HG02981 (cell line): Measurements from ENCODE around the gene HOTAIR.

ENCODE experiments used
- ATAC-seq: cut with Tn5 transposase; IDR thresholded peaks from one replicate; pipeline ENCODE4 v1.9.1; 2021; ENCODE audit warnings: mild to moderate bottlenecking, moderate library complexity; ENCODE audit not compliant: unreplicated experiment

The HOTAIR gene

DNA sequence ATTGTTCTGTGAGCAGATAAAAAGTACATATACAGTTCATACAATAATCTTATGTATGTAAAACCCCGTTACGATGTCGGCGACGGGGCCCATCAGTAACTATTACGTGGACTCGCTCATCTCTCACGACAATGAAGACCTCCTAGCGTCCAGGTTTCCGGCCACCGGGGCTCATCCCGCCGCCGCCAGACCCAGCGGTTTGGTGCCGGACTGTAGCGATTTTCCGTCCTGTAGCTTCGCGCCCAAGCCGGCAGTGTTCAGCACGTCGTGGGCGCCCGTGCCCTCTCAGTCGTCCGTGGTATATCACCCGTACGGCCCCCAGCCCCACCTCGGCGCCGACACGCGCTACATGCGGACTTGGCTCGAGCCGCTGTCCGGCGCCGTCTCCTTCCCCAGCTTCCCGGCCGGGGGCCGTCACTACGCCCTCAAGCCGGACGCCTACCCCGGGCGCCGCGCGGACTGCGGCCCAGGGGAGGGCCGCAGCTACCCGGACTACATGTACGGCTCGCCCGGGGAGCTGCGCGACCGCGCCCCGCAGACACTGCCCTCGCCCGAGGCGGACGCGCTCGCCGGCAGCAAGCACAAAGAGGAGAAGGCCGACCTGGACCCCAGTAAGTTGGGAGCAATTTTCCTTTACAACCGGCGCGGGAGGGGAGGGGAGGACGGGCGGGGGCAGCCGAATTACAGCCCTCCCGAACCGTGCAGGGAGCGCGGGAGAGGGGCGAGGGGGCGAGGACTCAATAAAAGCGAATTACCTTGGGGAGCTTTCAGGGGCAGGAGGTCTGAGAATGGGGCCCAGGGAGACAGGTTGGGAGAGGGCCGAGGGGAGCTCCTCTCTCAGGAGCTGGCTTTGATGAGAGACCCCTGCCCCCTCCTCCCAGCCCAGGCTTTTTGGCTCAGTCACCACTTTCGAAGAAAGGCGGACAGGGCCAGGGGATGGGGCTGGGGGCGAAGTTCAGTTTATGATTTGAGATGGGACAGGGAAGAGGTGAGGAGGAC lies 25.7 kb upstream of the HOTAIR start, which contains the start of gene HOXC9:
Gene HOXC9 (plus strand): TSS at position 46 of the 999 bp plus-strand sequence. CDS start 28 bp downstream, at position 74.
- no peak for ATAC-seq

DNA sequence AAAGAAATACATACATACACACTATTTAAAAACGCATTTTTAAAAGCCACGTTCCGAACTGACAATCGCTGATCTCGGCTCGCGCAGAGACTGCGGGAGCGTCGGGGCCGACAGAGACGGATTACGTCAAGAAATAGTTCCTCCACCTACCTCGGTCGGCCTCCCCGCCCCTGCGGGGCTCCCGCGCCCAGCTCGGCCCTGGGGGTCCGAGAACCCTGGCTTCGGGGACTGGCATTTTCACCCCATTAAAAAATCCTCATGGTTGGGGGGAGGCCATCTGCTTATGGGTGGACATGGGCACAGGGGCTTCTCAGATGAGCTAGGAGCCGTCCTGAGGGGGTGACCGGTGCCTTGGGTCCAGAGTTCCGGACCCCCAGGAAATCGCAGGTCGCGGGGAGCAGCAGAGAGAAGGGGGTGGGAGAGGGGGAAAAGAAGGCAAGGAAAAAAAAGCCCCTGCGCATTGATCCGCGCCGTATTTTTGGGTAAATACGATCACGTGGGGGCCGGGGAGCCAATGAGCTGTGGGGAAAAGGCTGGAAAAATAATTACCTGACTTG lies 24.9 kb upstream of the HOTAIR start:
- no peak for ATAC-seq

DNA sequence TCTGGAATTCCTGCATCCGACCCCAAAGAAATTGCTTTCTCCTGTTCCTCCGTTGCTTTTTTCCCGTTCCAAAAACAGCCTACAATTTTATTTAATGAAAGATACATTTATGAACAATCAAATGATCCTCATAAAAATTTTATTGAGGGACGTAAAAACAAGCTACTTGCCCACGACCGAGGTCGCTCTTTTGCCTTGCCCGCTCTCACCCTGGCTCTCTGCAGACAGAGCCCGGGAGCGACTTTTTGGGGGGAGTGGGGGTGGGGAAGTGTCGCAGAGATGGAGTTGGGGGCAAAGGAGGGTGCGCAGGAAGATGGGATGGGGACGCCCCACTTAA lies 24.1 kb upstream of the HOTAIR start:
- no peak for ATAC-seq

DNA sequence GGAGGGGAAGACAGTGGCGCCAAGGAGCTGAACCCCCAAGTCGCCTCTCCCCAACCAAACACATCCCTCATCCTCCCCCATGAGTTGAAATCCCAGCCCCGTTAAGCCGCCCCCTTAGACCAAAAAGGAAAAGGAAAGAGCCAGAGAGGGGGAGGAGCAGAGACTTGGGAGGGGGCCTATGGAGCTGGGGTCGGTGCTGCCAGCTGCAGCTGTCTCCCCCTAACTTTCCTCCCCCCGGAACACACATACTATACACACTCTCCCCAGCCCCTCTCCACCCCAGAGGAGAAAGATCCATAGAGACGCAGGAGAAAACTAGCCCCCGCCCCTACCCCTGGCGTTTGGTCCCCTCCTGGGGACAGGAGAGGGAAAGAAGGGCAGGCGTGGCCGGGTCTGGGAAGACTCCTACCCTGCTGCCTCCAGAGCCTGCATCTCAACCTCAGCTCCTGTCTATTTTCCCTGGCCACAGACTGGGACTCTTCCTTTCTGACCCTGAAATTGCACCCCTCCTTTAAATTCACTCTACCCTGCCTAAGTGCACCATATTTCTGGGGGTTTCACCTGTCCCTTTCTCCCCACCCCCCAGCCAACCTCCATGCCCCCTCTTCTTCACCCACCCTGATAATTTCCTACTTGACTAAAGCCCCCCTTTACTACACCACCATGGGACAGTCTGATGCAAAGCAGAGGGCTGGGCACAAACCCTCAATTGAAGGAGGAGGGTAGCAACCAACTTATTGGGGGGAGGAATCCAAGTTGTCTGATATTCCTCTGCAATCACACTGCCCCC lies 23.6 kb upstream of the HOTAIR start:
- no peak for ATAC-seq

DNA sequence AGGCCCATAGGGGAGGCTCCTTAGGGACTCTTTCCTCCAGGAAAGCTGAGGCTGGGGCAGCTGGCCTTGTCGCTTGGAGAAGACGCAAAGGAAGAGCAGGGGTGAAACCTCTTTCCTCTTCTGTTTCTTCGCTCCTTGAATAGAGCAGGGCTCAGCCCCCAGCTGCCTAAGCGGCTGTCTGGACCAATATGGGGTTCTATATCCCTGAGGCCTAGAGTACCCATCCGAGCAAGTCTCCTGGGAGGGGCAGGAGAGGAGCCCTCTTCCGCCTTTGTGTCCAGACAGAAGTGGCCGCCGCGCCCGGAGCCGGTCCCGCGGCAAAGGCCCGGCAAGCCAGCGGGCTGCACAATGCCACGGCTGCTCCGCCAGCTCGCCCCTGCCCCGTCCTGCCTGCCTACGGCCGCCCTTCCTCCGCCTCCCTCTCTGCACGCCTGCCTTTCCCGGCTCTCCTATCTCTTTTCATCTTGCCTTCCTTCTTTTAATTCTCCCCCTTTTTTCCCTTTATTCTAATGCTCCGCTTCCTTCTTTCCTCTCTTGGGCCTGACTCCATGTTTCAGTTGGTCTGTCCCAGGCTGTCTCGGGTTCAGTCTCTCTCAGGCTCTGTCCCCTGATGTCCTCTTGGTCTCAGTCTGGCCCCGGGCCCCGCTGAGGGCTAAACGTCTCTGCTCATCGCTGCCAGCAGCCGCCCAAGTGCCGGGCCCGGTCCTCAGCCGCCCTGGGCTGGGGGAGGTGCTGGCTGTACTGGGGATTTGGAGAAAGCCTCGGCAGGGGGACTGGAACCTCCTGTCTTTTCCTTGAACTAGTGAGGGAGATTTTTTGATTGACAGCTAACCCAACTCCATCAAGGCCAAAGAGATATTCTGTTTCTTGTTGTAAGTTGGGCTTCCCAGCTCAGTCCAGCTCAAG lies 22.7 kb upstream of the HOTAIR start:
- no peak for ATAC-seq

DNA sequence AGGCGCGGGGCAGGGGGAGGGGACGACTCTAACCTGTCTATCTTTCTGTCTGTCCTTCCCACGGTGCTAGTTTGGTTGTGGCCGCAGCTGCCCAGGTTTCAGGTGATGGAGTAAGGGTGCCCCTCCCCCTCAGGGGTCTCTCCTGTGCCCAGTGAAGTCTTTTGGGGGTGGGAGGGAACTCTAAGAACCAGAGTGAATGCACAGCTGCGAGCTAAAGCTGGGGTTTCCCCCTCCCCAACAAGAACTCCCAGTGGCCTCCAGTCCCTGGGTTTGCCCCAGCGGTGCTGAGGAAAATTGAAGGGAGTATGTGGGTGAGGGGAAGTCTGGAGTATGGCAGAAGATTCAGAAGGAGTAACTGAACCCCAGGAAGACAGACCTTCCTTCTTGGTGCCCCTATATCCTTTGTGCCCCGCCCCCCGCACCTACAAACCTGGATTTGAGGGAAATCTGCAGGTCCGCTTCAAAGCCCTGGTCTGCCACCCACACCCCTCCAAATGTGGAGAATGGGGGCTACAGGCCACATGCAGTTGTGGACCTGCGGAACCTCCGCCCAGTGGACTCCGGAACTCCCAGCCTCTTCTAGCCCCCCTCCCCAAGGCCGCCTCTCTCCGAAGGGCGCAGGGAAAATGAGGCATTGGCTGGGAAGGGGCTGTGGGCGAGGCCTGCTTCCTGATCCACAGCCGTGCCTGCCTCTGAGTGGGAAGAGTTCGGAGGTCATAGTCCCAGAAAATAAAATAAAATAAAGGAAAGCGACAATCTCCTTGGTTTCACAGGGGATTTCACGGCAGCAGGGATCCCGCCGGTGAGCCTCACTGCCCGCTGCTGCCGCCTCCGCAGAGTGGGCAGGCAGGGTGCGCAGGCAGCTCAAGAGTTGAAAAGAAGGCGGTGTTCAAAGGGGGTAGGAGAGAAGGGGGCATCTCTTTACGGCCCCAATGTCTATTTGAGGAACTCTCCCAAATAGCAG lies 21.8 kb upstream of the HOTAIR start:
- ATAC-seq = no peak

DNA sequence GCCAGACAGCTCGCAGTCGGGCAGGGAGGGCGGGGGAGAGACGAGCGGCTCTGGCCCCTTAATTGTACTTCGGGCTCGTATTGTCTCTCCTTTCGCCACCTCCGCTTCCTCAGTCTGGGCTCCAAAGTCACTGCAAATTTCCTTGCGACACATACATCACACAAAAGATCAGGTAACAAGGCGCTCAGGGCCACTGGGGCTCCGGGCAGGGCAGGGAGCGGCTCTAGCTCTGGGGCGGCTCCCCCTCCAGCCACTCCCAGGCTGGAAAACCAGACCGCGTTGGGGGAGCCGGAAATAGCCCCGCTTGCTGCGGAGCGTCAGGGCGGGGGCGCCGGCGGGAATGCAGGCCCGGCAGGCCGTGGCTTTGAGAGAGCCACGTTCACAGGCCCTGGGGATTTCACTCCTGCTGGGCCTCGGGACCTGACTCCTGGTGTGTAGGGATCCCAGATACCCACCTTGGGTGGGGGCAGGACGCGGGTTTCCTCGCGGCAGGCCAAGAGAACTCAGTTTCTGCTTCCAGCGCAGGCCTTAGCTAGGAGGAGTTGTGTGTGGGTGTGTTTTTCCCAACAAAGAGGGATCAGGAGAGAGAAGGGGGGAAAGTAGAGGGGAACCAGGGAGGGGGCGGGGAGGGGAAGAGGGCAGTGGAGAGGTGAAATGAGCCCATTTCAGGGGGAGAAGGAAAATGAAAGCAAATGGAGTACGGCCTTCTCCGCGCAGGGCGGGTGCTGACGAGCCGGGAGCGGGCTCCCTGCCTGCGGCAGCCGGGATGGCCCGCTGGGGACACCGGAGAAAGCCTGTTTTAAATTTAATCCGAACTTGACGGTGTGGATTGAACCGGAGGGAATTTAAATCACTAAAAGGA lies 20.9 kb upstream of the HOTAIR start:
- no peak for ATAC-seq

DNA sequence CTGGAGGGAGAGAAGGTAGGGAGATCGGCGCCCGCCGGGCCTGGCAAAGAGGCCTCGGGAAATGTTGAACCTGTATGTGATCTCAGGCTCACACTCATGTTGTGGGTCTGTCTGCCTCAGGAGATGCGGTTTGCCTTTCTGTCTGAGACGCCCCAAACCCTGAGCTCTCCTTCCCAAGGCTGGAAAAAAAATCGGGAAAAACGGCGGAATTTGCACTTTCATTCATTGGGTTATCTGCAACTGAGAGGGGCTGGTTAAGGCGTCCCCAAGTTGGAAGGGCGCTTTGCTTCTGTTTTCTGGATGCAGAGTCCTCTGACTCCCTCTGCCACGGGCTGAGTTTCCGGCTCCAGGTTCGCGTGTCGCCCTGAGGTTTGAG lies 20.2 kb upstream of the HOTAIR start:
- no peak for ATAC-seq

DNA sequence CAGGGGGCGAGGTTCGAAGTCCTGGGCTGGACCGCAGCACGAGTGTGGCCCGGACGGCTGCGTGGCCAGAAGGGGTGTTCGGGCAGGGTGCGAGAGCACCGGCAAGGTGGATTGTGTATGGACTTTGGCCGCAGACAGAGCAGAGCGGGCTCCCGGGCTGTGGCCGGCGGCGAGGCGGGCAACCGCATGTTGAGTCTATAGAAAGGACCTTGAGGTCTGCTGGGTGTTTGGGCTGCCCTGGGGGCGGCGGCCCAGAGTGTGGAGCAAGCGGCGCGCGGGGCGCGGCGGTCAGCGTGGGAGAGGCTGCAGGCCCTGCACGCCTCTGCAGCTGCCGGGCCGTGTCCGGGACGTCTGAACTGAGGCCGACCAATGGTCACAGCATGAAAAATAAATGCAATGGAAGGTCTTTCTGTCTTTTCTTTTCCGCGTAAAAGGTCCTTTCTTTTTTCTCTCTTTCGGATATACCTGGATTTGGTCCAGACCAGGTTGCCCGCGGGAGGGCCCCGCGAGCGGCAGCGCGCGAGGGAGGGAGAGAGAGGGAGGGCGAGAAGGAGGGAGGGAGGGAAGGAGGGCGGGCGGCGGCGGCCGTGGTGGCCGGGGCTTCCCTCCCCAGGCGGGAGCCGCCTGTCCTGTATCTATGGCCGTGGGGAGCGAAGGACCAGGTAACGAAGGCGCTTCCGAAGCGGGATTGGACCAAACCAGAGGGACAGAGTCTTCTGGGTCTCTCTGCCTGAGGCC lies 19.7 kb upstream of the HOTAIR start:
- ATAC-seq = no peak

DNA sequence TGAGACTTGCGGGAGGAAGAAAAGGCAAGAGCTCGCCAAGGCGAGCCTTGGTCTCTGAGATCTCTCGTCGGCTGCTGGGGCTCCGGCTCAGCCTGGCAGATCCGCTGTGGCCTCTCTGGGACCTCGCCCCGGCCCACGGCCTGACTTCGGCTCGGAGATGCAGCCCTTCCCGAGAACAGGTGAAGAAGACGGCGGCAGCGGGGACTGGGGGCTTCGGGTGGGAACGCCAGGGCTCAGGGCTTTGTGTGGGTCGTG lies 19.2 kb upstream of the HOTAIR start:
- no peak for ATAC-seq

DNA sequence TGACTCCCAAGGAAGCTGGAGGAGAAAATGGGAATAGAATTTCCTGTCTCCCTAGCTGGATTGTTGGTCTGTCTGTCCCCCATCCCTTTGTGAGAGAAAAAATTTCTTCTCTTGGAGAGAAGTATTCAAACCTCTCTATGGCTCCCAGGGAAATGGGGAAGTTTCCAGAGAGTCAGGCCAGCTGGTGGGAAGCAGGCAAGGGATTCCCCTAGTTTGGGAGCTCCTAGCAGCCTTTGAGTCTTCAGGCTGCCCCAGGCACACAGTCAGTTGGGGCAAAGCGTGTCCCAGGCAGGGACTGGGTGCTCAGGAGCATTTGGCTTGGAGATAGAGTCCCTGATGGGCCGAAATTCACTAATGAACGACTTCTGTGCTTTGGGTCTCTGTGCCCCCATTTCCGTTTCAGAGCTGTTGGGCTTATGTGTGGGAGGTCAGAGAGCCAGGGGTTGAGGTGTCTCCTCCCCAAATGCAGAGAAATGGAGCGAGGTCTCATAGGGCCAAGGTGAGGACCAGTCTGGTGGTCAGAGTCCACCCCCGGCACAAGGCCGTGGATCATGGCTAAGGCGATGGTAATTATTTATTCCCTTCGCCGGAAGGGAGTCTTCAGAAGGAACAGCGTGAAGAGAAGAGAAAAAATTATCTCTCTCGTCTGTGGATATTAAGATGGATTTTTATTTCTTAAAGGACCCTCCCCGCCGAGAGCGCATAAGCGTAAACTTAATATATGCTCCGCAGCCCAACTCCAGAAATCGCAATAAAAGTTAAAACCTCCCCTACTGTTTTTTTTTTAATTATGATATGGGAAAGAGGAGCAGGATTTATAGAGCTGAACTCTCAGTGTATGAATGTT lies 18.6 kb upstream of the HOTAIR start:
- no peak for ATAC-seq

DNA sequence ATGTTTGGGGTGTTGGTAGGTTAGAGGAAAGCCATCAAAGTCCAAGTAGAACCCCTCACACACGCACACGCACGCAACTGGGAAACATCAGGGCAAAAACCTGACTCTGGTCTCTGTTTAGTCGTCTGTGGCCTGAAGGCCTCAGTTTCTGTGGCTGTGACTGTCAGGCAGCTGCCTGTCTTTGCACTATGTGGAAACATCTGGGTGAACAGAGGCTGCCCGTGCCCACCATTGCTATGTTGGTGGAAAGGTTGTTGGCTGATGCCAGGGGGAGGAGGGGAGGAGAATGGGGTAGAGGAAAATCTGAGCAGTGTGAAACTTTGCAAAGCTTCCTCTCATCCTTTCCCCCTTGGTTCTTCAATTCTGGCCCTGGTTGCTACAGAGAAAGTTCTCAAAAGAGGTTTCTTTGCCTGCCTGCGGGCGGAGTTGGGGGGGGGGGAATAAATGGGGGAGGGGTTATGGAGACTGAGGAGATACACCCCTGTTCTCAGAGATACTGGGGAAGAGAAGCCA lies 17.7 kb upstream of the HOTAIR start:
- no peak for ATAC-seq

DNA sequence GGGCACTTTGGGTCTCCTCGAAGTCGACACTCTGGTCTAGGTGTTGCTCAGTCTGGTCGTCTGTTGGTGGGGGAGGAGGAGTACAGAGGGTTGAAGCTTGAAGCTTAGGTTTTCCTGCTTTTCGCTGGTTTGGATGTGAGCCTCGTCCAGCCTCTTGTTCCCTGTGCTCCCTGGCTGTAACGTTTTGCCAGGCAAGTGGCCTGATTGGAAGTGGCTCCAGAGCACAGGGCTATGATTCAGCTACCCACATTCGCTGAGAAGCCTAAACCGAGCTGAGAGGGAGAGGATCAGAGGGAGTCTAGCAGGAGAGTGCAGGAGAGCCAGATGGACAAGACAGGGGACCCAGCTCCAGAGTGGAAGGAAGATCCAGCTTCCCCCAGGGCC lies 16.3 kb upstream of the HOTAIR start:
- ATAC-seq = no peak

DNA sequence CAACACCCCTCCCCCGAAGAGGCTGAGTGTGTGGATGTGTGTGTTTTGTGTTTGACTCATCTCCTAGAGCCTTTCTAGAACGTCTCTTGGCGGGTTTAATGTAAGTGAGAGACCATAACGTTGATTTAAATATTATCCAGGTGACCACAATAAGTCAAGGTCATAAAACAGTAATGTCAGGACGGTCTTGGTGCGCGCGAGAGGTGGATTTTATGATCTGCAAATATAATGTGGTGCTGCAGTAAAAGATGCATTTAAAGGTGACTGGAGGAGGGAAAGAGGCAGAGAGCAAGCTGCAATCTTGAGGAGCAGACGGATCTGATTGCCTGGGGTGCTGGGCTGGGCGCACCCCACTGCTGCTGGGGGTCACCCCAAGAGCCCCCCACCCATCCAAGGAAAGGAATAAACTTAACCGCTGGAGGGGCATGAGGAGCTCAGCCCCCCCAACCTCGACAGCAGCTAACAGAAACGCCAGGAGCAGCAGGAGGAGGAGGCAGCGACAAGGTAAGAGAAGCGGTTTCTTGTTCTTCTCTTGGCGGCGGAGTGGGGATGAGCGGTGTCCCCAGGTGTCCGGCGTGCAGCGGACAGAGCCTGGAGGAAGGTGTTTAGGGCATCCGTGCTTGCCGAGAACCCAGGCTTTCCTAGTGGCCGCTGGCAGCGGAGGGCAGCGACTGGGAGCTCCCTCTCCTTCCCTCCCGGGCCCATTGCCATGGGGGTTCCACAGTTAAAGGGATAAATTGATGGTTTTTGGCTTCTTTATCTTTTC lies 15.7 kb upstream of the HOTAIR start:
- ATAC-seq = no peak

DNA sequence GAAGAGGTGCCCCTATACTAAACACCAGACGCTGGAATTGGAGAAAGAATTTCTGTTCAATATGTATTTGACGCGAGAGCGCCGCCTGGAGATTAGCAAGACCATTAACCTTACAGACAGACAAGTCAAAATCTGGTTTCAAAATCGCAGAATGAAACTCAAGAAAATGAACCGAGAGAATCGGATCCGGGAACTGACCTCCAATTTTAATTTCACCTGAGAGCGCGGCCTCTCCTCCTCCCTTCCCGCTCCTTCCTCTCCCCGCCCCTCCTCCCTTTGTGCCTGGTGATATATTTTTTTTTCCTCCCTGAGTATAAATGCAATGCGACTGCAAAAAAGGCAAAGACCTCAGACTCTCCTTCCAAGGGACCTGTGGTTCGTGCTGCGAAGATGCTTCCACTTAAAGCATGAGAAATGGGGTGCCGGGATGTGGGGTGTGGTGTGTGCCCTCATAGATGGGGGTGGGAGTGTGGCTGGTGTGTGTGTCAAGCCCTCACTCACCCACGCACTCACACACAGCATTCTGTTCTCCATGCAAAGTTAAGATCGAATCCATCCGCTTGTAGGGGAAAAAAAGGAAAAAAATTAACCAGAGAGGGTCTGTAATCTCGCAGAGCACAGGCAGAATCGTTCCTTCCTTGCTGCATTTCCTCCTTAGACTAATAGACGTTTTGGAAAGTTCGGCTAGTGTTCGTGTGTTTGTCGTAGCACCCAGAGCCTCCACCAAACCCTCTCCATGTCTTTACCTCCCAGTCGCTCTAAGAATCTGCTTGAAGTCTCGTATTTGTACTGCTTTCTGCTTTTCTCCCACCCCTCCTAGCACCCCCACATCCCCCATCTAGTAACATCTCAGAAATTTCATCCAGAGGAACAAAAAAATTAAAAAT lies 14.7 kb upstream of the HOTAIR start:
- ATAC-seq = no peak
